AML-193 (cell line): Measurements from ENCODE around the gene ASCC3.
"Not testable (repeated sequence)": the region's sequence is repeated elsewhere in the genome, so short reads cannot be mapped to it uniquely, and the experiment has no call there.

ENCODE experiments used
- DNase-seq, 2 experiments: peaks; one replicate each; lab custom pipeline; 2025; lab: John Stamatoyannopoulos, UW

ASCC3 gene

GRCh38 chr6:100889351-100889750 lies 8.2 kb upstream of the ASCC3 start:
- DNase-seq = no peak

DNA sequence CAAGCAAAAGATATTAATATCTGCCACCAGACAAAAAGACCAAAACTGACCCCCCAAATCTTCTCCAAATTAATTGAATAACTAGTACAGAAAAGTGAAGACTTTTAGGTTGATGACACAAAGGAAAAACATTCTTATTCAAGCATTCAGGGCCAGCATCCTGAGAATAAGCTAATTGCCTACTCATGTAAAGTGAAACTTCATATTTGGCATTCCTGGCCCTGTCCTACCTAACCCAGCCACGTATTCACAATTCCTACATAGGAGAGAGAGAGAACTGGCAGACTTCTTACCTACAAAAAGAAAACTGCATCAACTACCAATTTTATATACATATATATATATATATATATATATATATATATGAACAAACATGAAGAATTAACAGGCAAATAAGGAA lies 4.9 kb upstream of the ASCC3 start:
- DNase-seq = no peak

GRCh38 chr6:100883347-100883746 lies 2.2 kb upstream of the ASCC3 start:
- no peak for DNase-seq

GRCh38 chr6:100881707-100882040 lies 545 bp upstream of the ASCC3 start:
- peak; percentile 46 to 66 for DNase-seq

DNA sequence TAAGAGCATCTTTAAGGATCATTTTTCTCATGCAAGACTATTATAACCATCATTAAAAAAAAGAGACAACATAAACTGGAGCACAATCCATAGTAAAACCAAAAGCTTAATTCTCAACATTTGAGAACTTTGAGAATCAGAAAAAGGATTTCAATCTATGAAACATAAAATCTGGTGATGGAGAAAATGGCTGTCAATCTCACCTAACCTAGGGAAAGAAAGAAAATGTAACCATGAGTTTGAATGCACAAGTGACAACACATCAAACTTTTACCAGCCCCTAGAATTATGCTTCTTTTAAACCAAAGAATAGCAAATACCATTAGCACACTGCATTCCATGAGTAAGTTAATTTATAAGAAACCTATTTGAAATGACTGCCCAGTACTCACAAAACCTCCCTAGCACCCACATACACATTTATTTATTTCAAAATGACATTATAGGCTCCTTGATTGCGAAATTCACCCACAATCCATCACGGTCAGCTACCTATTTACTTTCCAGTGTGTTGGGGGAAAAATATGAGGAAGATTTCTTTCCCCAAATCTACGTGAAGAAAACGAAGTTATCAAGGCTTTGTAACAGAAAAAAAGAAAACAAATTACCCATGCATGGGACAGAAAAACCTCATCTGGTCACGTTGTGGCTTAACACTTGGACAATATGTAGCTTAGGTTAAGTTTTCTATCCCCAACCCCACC lies 828 bp downstream of the ASCC3 start:
- peak in 1 of 2 experiments; percentile 42 for DNase-seq

GRCh38 chr6:100879317-100879716 lies 1.8 kb downstream of the ASCC3 start:
- no peak for DNase-seq

- DNase-seq = no peak
These were observed 3.3 kb downstream of the ASCC3 start for GRCh38 chr6:100877851-100878250.

- no peak for DNase-seq
These were observed 4.9 kb downstream of the ASCC3 start for GRCh38 chr6:100876251-100876650.

DNA sequence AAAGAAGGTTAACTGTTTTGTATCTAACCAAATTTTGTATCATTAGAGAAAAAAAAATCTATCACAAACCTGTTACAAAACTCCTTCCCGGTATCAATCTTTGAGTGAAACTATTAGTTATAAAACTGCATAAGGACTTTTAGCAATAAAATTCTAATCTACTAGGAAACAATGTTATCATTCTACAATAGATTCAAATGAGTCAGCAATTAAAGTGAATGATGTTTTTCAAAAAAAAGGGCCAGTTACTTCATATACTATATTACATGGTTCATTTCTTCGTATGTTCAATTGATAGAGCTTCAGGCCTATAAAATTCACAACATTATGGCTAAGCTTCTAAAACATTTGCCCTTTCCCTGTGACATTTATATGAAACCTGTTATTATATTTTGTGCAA lies 15.6 kb downstream of the ASCC3 start:
- DNase-seq = no peak

DNA sequence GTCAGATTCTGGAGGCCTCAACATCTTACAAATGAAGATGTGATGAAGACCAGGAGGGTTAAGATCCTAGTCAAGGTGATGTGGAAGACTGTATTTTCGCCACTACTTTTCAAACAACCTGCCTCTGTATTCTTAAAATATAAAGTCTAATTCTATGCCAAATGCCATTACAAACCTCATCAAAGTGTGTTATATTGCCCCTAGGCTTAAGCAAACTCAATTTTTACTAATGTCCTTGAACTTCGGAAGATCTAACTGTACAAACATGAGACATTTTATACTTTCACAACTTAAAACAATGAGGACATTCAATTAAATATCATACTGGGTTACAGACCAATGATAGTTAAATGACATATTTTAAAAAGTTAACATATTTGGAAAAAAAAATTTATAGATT lies 19.1 kb downstream of the ASCC3 start:
- no peak for DNase-seq

DNA sequence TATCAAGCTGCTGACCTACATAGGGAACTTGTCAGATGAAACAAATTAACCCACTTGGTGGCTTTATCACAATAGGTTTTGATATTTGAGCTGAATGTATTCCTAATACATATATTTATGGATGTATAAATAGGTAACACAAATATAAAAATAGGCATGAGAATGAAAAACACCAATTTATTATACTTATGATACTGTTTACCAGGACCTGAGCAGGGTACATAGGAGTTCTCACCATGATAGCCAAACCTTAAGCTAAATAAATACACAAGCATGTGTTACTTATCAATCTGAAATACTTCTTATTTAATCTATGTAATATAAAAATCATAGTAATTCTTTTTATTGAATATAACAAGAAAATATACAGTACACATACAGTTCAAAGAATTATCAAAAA lies 25.0 kb downstream of the ASCC3 start:
- DNase-seq = no peak

DNA sequence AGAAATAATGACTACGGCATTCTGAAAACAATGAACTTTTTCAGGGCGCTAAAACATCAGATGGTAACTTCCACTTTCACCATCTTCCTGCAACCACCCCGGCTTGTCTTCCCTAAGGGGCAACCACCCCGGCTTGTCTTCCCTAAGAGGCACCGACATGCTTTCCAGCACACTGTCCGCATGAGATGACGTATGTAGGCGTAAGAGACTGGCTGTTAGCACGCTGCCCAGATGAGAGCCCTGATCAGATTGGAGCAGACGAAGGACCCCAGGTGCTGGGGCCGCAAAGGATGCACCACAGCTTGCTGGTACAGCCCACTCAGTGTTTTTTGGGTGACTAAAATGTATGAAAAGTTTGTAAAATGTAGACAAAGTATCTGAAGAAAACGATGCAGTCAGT lies 29.3 kb downstream of the ASCC3 start:
- no peak for DNase-seq

DNA sequence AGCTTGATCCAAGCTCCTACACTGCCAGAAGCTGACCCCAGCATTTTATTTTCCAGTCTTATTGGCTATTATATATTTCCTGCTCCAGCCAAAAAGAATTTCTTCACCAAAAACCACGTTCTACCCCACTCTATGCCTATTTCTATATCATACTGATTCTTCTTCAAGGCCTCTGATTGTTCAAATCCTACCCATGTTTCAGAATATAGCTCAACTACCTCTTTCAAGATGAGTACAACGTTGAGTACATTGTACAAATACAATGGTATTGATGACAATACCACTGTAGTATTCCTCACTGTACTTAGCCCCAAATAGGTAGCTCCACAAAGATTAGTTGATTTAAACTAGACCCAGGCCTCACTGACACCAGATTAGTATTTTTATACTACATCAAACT lies 31.0 kb downstream of the ASCC3 start:
- DNase-seq = no peak

DNA sequence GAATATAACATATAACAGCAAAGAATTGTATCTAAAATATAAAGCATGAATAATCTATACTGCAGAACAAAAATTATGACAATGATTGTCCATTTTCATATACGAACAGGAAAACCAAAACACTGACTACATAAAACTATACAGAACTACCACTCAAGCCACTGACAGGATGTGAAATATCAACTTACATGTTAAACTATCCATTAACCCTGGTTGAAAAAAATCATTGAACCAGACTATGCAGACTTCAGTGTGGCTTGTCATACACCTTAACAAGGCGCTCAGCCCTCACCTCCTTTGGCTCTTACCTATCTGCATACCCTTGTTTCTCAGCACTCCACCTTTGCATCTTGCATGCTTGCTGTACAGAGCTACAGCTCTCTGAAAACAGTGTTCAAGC lies 34.9 kb downstream of the ASCC3 start:
- DNase-seq = no peak

- DNase-seq = no peak
These were observed 35.5 kb downstream of the ASCC3 start for GRCh38 chr6:100845676-100846075.

DNA sequence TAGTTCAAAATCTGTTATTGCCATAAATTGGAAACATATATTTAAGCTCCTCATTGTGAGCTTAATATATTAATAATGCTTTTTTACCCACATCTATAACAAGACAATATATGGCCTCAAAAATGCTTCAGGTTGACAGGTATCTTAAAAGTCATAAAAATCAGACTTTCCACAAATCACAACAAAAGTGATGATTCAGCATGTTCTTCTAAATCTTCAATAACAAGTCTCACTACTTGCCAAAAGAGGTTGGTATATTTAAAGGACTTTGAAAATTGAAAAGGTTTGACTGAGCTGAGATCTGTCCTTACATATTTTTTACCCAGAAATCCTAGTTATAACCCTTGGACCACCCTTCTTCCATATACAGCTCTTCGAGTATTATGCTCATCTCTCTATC lies 41.7 kb downstream of the ASCC3 start:
- DNase-seq = no peak

GRCh38 chr6:100838011-100838410 lies 43.1 kb downstream of the ASCC3 start:
- DNase-seq = no peak

DNA sequence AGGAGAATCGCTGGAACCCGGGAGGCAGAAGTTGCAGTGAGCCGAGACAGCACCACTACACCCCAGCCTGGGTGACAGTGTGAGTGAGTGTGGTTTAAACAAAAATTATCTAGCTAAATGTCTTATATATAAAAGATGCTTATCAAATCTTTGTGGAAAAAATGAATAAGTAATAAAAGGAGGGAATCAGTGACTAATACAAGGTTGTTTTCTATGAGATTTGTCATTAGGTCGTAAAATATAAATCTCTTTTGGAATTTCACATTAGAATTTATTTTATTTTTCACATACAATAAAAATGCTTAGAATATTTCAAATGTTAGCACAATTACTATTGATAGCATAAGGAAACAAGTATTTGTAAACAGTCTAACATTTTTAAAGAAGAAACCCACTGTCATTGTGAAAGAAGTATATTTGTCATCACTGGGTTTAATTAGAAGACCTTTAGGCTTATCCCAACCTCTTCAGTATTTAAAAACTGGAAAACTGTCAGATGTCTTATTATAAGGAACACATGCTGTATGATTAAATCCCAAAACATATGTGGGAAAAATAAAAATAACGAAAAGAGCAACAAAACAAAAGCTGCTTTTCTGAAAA lies 47.1 kb downstream of the ASCC3 start:
- no peak for DNase-seq

GRCh38 chr6:100829077-100829595 lies 52.0 kb downstream of the ASCC3 start:
- DNase-seq = not testable (repeated sequence)

DNA sequence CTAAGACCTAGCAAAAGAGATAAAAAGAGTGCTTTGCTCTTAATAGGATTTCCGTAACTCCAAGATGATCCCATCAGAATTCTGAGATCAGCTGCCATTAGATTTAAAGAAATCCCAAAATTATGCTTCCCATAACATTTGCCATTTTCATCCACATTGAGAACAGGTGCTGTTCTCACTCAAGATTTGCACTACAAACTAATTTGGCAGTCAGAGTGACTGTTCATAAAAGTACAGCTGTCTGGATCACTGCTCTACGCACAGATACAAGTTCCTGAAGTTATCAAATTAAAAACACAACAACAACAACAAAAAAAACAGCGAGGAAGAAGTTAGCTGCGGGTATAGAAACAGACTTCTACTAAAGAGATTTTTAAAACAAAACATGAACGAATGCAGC lies 58.1 kb downstream of the ASCC3 start:
- DNase-seq = no peak

GRCh38 chr6:100818066-100818465 lies 63.1 kb downstream of the ASCC3 start:
- no peak for DNase-seq

- DNase-seq = no peak
These were observed 71.1 kb downstream of the ASCC3 start for GRCh38 chr6:100810015-100810414.

DNA sequence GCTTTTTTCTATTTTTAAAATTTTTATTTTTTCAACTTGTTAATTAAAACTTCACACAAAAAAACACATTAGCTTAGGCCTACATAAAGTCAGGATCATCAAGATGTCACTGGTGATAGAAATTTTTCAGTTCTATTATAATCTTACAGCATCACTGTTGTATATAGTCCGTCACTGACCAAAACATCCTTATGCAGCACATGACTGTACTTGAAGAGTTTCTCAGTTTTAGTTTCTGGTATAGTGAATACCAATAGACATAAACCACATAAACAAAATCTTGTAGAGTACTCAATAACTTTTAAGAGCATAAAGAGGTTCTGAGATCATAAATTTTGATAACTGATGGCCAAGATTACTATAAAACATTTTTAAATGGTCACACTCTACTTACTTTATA lies 71.8 kb downstream of the ASCC3 start:
- DNase-seq = no peak
